CD14-positive monocyte (primary cell): Measurements from ENCODE around the gene GOLGA5. TPM values are rescaled to one million over a fixed set of nuclear protein-coding genes. Genes with fewer than 3 reads are reported as not detected.

Experiments
- DNase-seq, 3 donors: peaks; one replicate each; pipeline ENCODE4 v3.0.0-alpha.2; 2011 to 2022
- H2AFZ ChIP-seq: 2 replicates; pipeline ENCODE4 v1.6.0; 2012; ENCODE audit warnings: mild to moderate bottlenecking, low read depth, low read length, inconsistent platforms; ENCODE audit not compliant: insufficient read depth, poor library complexity, severe bottlenecking
- H3K27ac ChIP-seq, 2 donors: 1 replicate in 1 of 2; 2 replicates in 1 of 2; pipeline ENCODE4 v1.5.1; 2012 to 2013; ENCODE audit warnings: low read length in 2 of 2, control low read depth in 1 of 2, inconsistent platforms in 1 of 2, low read depth in 1 of 2, mild to moderate bottlenecking in 1 of 2
- H3K27me3 ChIP-seq, 2 donors: one replicate each; pipeline versions ENCODE4 v1.6.0 to v1.6.1; 2011 to 2013; ENCODE audit warnings: low read length in 2 of 2; ENCODE audit not compliant: control insufficient read depth in 2 of 2, insufficient read depth in 2 of 2
- H3K36me3 ChIP-seq, 2 donors: replicated peaks in 1 of 2; 1 replicate in 1 of 2; 2 replicates in 1 of 2; pipeline versions ENCODE4 v1.5.1 to v1.6.1; 2012 to 2013; ENCODE audit warnings: low read length in 2 of 2, control low read depth in 1 of 2, inconsistent platforms in 1 of 2, mild to moderate bottlenecking in 1 of 2; ENCODE audit not compliant: insufficient read depth in 2 of 2, control insufficient read depth in 1 of 2
- H3K4me1 ChIP-seq, 2 donors: 1 replicate in 1 of 2; 2 replicates in 1 of 2; pipeline versions ENCODE4 v1.5.1 to v1.6.1; 2012 to 2013; ENCODE audit warnings: low read length in 2 of 2, control low read depth in 1 of 2, inconsistent platforms in 1 of 2, mild to moderate bottlenecking in 1 of 2, moderate library complexity in 1 of 2; ENCODE audit not compliant: insufficient read depth in 2 of 2, control insufficient read depth in 1 of 2
- H3K4me2 ChIP-seq: replicated peaks from 2 replicates; pipeline ENCODE3; 2012; ENCODE audit warnings: low read length, moderate library complexity, mild to moderate bottlenecking; ENCODE audit not compliant: poor library complexity, severe bottlenecking; ENCODE audit errors: extremely low read depth
- H3K4me3 ChIP-seq, 3 experiments: fragments of 200-600 bp in 1 of 3; sonication (generic) in 1 of 3; replicated peaks in 1 of 3; 1 replicate in 2 of 3; 2 replicates in 1 of 3; pipeline ENCODE4 v1.5.1; 2011 to 2013; ENCODE audit warnings: low read length in 3 of 3, mild to moderate bottlenecking in 3 of 3, control low read depth in 2 of 3, low read depth in 2 of 3, inconsistent platforms in 1 of 3, moderate library complexity in 1 of 3
- H3K79me2 ChIP-seq: 2 replicates; pipeline ENCODE4 v1.6.0; 2012; ENCODE audit warnings: mild to moderate bottlenecking, control low read depth, inconsistent platforms, low read length, moderate library complexity; ENCODE audit not compliant: insufficient read depth
- H3K9ac ChIP-seq: 2 replicates; pipeline ENCODE4 v1.6.0; 2017; ENCODE audit warnings: low read length, mild to moderate bottlenecking; ENCODE audit not compliant: insufficient read depth, poor library complexity, severe bottlenecking
- H3K9me3 ChIP-seq, 2 donors: replicated peaks in 1 of 2; 1 replicate in 1 of 2; 2 replicates in 1 of 2; pipeline versions ENCODE4 v1.5.1 to v1.6.1; 2012 to 2013; ENCODE audit warnings: low read length in 2 of 2, control low read depth in 1 of 2; ENCODE audit not compliant: control insufficient read depth in 1 of 2, insufficient read depth in 1 of 2
- H4K20me1 ChIP-seq: 2 replicates; pipeline ENCODE4 v1.6.0; 2012; ENCODE audit warnings: mild to moderate bottlenecking, low read length, control low read depth, moderate library complexity; ENCODE audit not compliant: insufficient read depth
- H3K27ac Mint-ChIP-seq, 7 donors: one replicate each; pipeline ENCODE4 v1.8.0; 2020; ENCODE audit warnings: mild to moderate bottlenecking in 7 of 7, mixed read lengths in 7 of 7, moderate library complexity in 6 of 7, inconsistent platforms in 2 of 7
- H3K27me3 Mint-ChIP-seq, 3 donors: one replicate each; pipeline ENCODE4 v1.8.0; 2021 to 2022; ENCODE audit warnings: low read depth in 3 of 3, mild to moderate bottlenecking in 3 of 3, mixed read lengths in 3 of 3, moderate library complexity in 3 of 3, inconsistent platforms in 1 of 3
- H3K36me3 Mint-ChIP-seq, 2 donors: one replicate each; pipeline ENCODE4 v1.8.0; 2020; ENCODE audit warnings: mixed read lengths in 2 of 2, inconsistent platforms in 1 of 2, mild to moderate bottlenecking in 1 of 2
- H3K4me1 Mint-ChIP-seq: one replicate; pipeline ENCODE4 v1.8.0; 2020; ENCODE audit warnings: mild to moderate bottlenecking, mixed read lengths
- H3K4me3 Mint-ChIP-seq, 2 donors: one replicate each; pipeline ENCODE4 v1.8.0; 2020; ENCODE audit warnings: mild to moderate bottlenecking in 2 of 2, mixed read lengths in 2 of 2, moderate library complexity in 1 of 2
- H3K9me3 Mint-ChIP-seq, 7 donors: one replicate each; pipeline ENCODE4 v1.8.0; 2020 to 2022; ENCODE audit warnings: mixed read lengths in 7 of 7, mild to moderate bottlenecking in 6 of 7, moderate library complexity in 6 of 7, inconsistent platforms in 2 of 7
- WGBS: methylation state at CpG from one replicate; pipeline ENCODE4 v1.1.5; 2013; ENCODE audit warnings: missing lambda C conversion rate; ENCODE audit not compliant: insufficient coverage; 5-methylcytosine and 5-hydroxymethylcytosine counted together
- intact Hi-C, 2 donors: fragments of 100-400 bp; cut with micrococcal nuclease; formaldehyde crosslinking; loops; one replicate each; pipeline versions ENCODE4 v1.15.0 to v1.15.1; 2023
- polyA plus RNA-seq, 3 donors: library from polyadenylated mRNA; depleted of rRNA in 1 of 3; unstranded in 2 of 3; stranded (reverse) in 1 of 3; fragments of 300-500 nt in 2 of 3; fragments of >200 nt in 1 of 3; fragmentation: Illumina TruSeq in 2 of 3; gene quantifications; 1 replicate in 2 of 3; 2 replicates in 1 of 3; pipeline ENCODE4 v1.2.3, GENCODE V29; 2012 to 2021
- TF ChIP-seq, protein P1 (sequence below): fragments of 200-600 bp; IDR thresholded peaks from one replicate; pipeline ENCODE4 v1.8.0; 2022; ENCODE audit warnings: antibody characterized with exemption, mild to moderate bottlenecking

GOLGA5 gene
- polyA plus RNA-seq, 3 donors = 12.4 to 19.0 (median 16.3) TPM

DNA sequence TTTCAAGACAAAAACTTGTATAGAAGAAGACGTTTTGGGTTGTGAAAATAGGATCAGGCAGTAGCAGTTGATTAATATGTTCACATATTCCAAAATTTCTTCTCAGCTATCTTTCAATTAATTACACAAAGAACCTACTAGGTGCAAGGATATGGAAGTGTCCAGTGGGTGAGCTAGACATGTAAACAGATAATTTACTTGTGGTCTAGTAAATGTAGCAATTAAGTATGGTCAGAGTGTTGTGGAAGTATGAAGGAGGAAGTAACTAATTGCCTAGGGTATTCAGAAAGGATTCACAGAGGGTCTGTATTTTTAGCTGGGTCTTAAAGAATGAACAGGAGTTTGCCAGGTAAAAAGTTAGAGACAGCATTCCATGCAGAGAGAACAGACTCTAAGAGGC, 5.9 kb downstream of the GOLGA5 start:
- peak overlapping the region in 1 of 2 donors; percentile 68 for H3K4me3 Mint-ChIP-seq

DNA sequence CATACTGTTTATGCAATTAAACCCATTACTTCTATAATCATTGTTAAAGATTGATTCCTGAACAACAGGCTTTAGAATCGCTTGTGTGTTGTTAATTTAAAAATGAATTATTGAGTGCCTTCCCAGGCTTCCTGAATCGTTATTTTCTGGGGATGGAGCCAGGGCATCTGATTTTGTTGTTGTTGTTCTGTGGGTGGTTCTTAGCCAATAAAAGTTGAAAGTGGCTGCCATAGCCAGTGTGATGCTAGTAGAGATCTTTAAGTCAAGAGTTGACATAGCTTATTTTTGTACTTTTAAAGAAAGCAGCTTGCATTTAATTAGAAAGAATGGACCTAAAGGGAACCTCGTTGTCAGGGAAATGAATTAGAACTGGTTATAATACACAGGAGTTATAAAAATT, 6.4 kb downstream of the GOLGA5 start:
- peaks cover 47 to 67% of the 10 kb centered on the region in 2 donors for H3K36me3 Mint-ChIP-seq
- Histone ChIP-seq H2AFZ (no peak overlapping the region), H3K9ac (no peak overlapping the region), H3K4me1 (peaks cover 4 to 17% of the 10 kb centered on the region in 2 donors), H3K36me3 (peaks cover 30 to 70% of the 10 kb centered on the region in 2 donors), H3K9me3 (no peaks in the 10 kb centered on the region), H4K20me1 (peaks cover 82% of the 10 kb centered on the region), H3K4me2 (peak overlapping the region; percentile 8), H3K27ac (peak overlapping the region in 1 of 2 donors; percentile 68), H3K27me3 (no peaks in the 10 kb centered on the region), H3K4me3 (no peak overlapping the region), H3K79me2 (peaks cover 93% of the 10 kb centered on the region)
- H3K4me1 Mint-ChIP-seq = peaks cover 37% of the 10 kb centered on the region
- peak overlapping the region in 5 of 7 donors; percentile 3 to 82 (median 55) for H3K27ac Mint-ChIP-seq
- no peaks in the 10 kb centered on the region for H3K9me3 Mint-ChIP-seq
- TF ChIP-seq, protein P1, sequence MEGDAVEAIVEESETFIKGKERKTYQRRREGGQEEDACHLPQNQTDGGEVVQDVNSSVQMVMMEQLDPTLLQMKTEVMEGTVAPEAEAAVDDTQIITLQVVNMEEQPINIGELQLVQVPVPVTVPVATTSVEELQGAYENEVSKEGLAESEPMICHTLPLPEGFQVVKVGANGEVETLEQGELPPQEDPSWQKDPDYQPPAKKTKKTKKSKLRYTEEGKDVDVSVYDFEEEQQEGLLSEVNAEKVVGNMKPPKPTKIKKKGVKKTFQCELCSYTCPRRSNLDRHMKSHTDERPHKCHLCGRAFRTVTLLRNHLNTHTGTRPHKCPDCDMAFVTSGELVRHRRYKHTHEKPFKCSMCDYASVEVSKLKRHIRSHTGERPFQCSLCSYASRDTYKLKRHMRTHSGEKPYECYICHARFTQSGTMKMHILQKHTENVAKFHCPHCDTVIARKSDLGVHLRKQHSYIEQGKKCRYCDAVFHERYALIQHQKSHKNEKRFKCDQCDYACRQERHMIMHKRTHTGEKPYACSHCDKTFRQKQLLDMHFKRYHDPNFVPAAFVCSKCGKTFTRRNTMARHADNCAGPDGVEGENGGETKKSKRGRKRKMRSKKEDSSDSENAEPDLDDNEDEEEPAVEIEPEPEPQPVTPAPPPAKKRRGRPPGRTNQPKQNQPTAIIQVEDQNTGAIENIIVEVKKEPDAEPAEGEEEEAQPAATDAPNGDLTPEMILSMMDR = no peak
- DNase-seq = no peak
- intact Hi-C loops = no loop called here
- no peak overlapping the region for H3K4me3 Mint-ChIP-seq
- no peaks in the 10 kb centered on the region for H3K27me3 Mint-ChIP-seq
- 17% methylated on average over 1 of the region's 3 CpGs for WGBS

More for the DNA sequence above, 5.9 kb downstream of the GOLGA5 start:
- H2AFZ ChIP-seq = no peak overlapping the region
- TF ChIP-seq, protein P1 = no peak
- no peaks in the 10 kb centered on the region for H3K9me3 ChIP-seq
- peaks cover 9 to 23% of the 10 kb centered on the region in 2 donors for H3K4me1 ChIP-seq
- peak overlapping the region; percentile 5 to 82 (median 31) for H3K27ac Mint-ChIP-seq
- no peak for DNase-seq
- no peak overlapping the region for H3K9ac ChIP-seq
- peak overlapping the region; percentile 8 for H3K4me2 ChIP-seq
- H3K27ac ChIP-seq = peak overlapping the region in 1 of 2 donors; percentile 68
- peaks cover 44 to 64% of the 10 kb centered on the region in 2 donors for H3K36me3 Mint-ChIP-seq
- H3K9me3 Mint-ChIP-seq = no peaks in the 10 kb centered on the region
- H4K20me1 ChIP-seq = peaks cover 77% of the 10 kb centered on the region
- H3K36me3 ChIP-seq = peaks cover 30 to 65% of the 10 kb centered on the region in 2 donors
- intact Hi-C loops = no loop called here
- H3K4me3 ChIP-seq = no peak overlapping the region
- no peaks in the 10 kb centered on the region for H3K27me3 ChIP-seq
- H3K79me2 ChIP-seq = peaks cover 93% of the 10 kb centered on the region
- H3K4me1 Mint-ChIP-seq = peaks cover 42% of the 10 kb centered on the region
- no CpG with 5 or more reads among the region's 1 CpG for WGBS
- H3K27me3 Mint-ChIP-seq = no peaks in the 10 kb centered on the region
